Large intestine (tissue), 3 donors: ENCODE results near the gene CRIP1. TPM values are rescaled to one million over a fixed set of nuclear protein-coding genes. Genes with fewer than 3 reads are reported as not detected.

Source experiments
- DNase-seq, 2 donors: peaks; one replicate each; pipeline versions ENCODE4 v3.0.0 to v3.0.0-alpha.2; 2013
- H3K27ac ChIP-seq: one replicate; pipeline ENCODE4 v1.5.1; 2013; ENCODE audit warnings: low read length
- H3K27me3 ChIP-seq: 2 replicates; pipeline ENCODE4 v1.6.1; 2013; ENCODE audit warnings: low read length; ENCODE audit not compliant: control insufficient read depth, insufficient read depth
- H3K36me3 ChIP-seq: 2 replicates; pipeline ENCODE4 v1.6.1; 2013; ENCODE audit warnings: low read length; ENCODE audit not compliant: control insufficient read depth, insufficient read depth
- H3K4me1 ChIP-seq: one replicate; pipeline ENCODE4 v1.6.1; 2013; ENCODE audit warnings: low read length; ENCODE audit not compliant: control insufficient read depth, insufficient read depth
- H3K4me3 ChIP-seq: one replicate; pipeline ENCODE4 v1.5.1; 2013; ENCODE audit warnings: low read length
- H3K9me3 ChIP-seq: one replicate; pipeline ENCODE4 v1.6.1; 2013; ENCODE audit warnings: mild to moderate bottlenecking, low read depth, low read length, moderate library complexity; ENCODE audit not compliant: control insufficient read depth
- WGBS: methylation state at CpG from one replicate; pipeline ENCODE4 v1.1.5; 2013; ENCODE audit warnings: low lambda C conversion rate; ENCODE audit not compliant: insufficient coverage; 5-methylcytosine and 5-hydroxymethylcytosine counted together
- polyA plus RNA-seq: library from polyadenylated mRNA; unstranded; fragments of 120-200 nt; gene quantifications from one replicate; pipeline ENCODE4 v1.2.1, GENCODE V29; 2013

Gene CRIP1
- polyA plus RNA-seq, 1 donor: 136 TPM

DNA sequence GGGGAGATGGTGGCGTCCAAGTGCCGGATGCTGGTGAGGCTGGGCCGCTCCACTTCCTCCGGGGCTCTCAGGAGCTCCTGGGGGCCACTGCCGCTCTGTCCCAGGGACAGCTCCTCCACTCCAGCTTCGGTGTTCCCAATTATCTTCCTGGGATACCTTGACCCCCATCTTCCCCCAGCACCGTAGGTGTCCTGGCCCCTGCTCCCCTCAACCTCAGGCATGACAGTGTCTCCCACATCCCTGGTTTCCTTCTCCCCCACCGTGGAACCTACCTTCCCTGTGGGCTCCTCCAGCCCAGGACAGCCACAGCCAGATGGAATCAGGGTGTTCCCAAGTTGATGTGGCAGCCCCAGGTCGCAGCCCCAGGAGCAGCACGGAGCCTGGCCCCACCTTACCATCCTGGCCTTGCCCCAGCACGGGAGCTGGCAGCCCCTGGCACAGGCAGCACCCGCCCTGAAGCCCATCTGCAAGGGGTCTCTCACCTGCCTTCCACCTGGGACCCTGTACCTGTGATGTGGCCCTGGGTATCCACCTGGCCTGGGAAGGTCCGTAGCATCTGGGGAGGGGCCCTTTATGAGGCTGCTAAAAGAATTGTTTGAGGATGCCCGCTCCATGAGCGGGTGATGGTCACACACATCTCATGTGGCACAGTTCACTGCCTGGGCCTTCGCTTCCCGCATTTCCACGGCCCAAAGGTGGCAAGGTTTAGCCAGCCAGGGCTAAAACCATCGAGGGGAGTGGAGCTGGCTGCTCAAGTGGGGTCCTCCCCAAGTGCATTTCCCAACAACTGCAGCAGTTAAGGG lies 43.8 kb downstream of the CRIP1 start:
- H3K4me1 ChIP-seq: peaks cover 20% of the 10 kb centered on the region
- peaks cover 43% of the 10 kb centered on the region for H3K27me3 ChIP-seq
- H3K27ac ChIP-seq: no peak overlapping the region
- no peaks in the 10 kb centered on the region for H3K36me3 ChIP-seq
- H3K4me3 ChIP-seq: no peak overlapping the region
- peaks cover 7% of the 10 kb centered on the region for H3K9me3 ChIP-seq
- 52% methylated on average over 4 of the region's 19 CpGs for WGBS
- DNase-seq: no peak

DNA sequence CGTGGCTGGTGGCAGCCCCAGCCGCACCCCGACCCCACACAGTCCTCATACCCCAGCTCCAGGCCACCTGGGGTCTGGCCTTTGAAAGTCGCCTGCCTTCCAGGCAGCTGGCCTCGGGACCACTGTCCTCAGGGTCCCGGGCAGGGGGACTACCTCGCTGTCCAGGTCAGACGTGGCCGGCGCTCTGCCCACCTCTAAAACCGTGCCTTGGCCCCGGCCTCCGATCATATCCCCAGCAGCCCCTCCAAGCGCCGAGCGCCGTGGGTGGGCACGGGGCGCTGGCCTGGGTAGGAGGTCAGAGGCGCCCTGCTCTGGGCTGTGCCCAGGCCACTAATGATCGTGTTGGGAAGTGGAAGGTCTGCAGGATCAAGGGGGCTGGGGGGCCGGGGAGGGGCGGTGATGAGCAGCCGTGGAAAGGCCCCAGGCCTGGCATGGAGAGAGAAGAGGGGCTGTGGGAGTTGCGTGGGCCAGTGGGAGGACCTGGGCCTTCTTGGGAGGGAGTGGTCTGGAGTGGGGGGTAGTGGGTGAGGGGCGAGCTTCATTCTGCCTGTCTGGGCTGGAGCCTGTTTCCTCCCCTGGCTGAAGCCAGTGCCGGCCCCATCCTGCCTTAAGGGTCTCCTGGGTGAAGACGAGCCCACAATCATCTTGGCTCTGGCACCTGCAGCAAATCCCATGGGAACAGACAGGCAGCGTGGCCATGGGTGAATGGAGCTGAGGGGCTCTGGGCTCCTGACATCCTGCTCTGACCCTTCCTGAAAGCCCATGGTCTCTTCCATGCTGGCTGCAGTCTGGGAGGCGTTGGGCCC lies 44.6 kb downstream of the CRIP1 start:
- Histone ChIP-seq H3K4me1 (peaks cover 20% of the 10 kb centered on the region), H3K9me3 (peaks cover 7% of the 10 kb centered on the region), H3K27me3 (peaks cover 36% of the 10 kb centered on the region), H3K4me3 (no peak overlapping the region), H3K27ac (no peak overlapping the region), H3K36me3 (no peaks in the 10 kb centered on the region)
- no CpG with 5 or more reads among the region's 30 CpGs for WGBS
- DNase-seq: no peak

DNA sequence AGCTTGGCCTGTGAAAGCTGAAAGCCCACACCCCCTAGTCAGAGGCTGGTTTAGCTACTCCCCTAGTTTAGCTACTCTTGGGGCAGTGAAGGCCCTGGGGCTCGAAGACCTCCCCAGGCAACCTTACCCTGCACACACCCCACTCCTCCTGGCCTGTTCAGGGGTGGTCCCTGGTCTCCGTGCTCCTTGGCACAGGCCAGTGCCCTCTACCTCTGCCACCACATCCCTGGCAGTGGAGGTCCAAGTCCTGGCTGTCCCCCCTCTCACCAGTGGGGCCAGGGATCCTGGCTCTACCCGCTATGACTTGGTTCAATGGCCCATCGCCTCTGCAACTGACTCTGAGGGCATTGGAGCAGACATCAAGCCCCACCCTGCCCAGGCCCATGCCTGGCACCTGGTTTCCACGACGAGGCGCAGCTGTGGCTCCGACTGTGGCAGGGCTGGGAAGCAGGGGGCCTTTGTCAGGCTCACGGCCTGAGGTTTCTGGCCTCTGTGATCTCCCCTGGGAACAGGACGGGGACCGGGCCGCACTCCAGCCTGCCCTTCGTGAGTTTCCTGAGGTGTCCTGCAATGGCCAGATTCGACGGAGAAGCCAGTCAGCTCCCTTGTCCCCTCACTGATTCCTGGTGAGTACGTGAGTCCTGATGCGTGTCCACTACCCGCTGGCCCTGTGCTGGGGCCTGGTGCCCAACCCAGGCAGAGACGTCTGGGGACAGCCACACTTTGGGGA lies 45.4 kb downstream of the CRIP1 start:
- Histone ChIP-seq H3K4me1 (peaks cover 19% of the 10 kb centered on the region), H3K4me3 (no peak overlapping the region), H3K27me3 (peaks cover 31% of the 10 kb centered on the region), H3K27ac (no peak overlapping the region), H3K9me3 (peaks cover 7% of the 10 kb centered on the region), H3K36me3 (no peaks in the 10 kb centered on the region)
- WGBS: no CpG with 5 or more reads among the region's 19 CpGs
- DNase-seq: no peak

DNA sequence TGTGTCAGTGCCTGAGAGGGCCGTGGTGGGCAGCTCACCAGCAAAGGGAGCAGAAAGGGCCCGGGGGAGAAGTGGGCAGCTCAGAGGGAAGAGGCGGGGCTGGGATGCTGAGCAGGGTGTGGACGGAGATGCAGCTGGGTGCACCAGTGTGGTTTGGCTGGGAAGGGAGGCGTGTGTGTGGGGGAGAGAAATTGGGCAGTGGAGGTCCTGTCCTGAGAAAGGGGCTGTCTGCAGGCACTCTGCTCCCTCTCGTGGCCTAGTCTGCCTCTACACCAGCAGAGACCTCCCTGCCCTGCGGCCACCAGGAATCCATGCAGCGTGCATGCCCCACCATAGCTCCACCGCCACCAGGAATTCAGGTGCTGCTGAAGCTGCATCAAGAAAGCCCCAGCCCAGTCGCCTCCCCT lies 46.1 kb downstream of the CRIP1 start:
- DNase-seq: no peak
- peaks cover 25% of the 10 kb centered on the region for H3K27me3 ChIP-seq

DNA sequence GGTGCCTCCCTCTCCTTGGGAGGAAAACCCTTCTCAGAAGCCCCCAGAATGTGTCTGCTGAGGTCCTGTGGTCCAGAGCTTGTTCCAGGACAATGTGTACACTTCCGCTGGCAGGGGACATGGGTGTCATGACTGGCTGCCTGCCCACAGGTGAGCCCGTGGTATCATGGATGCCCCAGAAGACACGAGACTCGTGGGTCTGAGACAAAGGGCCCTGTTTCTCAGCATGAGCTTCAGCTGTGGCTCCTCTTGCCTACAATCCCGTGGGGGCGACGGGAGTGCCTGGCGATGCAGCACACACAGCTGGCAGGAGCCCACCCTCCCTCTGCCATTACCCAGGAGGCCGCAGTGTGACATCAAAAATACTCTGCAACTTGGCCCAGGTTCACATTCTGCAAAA lies 46.7 kb downstream of the CRIP1 start:
- Histone ChIP-seq H3K27ac (no peak overlapping the region), H3K36me3 (no peaks in the 10 kb centered on the region), H3K9me3 (peaks cover 7% of the 10 kb centered on the region), H3K4me1 (peaks cover 10% of the 10 kb centered on the region), H3K27me3 (peaks cover 20% of the 10 kb centered on the region), H3K4me3 (no peak overlapping the region)
- no peak for DNase-seq
- WGBS: no CpG with 5 or more reads among the region's 9 CpGs

More for the DNA sequence above, 46.1 kb downstream of the CRIP1 start:
- Histone ChIP-seq H3K4me1 (peaks cover 13% of the 10 kb centered on the region), H3K36me3 (no peaks in the 10 kb centered on the region), H3K4me3 (no peak overlapping the region), H3K27ac (no peak overlapping the region), H3K9me3 (peaks cover 7% of the 10 kb centered on the region)
- 85% methylated on average over 2 of the region's 10 CpGs for WGBS

DNA sequence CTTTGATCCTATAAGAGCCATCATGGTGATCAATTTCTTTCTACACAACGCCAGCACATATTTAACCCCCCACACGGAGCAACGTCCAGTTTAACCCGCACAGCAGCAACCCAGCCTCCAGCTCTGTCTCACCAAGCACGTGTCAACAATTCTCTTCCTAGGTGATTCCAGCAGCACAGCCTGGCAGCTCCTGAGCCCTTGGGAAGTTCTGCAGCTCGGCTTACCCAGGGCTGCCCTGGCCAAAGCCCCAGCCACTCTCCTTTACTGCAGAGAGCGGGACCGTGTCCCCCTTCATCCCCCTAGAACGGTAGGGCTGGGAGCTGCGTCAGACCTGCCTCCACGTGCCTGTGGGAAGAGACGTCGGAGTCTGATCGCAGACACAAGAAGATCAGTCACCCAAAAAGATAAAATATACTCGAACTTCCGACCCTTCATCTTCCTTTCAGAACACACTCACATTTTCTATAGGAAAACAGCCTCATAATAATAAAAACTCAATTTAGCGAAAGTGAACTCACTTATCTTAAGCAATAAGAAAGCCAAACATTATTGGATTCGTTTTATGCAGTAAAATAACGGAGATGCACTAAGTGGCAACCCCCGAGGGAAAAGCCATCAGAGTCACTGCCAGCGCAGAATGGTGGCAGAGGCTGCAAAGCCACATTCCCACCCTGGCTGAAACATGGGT lies 47.3 kb downstream of the CRIP1 start:
- peaks cover 5% of the 10 kb centered on the region for H3K9me3 ChIP-seq
- H3K27me3 ChIP-seq: peaks cover 20% of the 10 kb centered on the region
- no CpG with 5 or more reads among the region's 21 CpGs for WGBS
- no peak overlapping the region for H3K27ac ChIP-seq
- no peaks in the 10 kb centered on the region for H3K36me3 ChIP-seq
- no peak for DNase-seq
- H3K4me1 ChIP-seq: peaks cover 8% of the 10 kb centered on the region
- no peak overlapping the region for H3K4me3 ChIP-seq

DNA sequence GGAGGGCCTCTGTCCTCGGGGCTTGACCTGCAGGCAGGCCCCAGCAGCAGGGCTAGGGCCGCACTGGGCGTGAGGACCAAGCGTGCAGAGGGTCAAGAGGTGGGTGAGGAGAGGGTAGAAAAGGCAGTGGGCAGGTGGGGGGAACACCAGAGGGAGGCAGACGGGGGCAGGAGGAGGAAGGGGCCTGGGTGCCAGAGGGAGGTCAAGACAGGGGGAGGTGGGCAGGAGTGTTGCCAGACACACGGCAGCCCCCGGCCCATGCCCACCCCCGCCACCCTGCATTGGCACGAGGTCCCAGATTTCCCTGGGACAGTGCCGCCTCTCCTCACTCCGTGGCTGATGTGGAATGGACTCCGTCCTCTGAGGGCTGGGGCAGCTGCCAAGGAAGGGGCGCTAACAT lies 47.9 kb downstream of the CRIP1 start:
- Histone ChIP-seq H3K27ac (no peak overlapping the region), H3K27me3 (peaks cover 14% of the 10 kb centered on the region), H3K4me1 (peaks cover 5% of the 10 kb centered on the region), H3K9me3 (no peaks in the 10 kb centered on the region), H3K36me3 (no peaks in the 10 kb centered on the region), H3K4me3 (no peak overlapping the region)
- whole genome bisulfite sequencing: no CpG with 5 or more reads among the region's 13 CpGs
- DNase-seq: no peak

DNA sequence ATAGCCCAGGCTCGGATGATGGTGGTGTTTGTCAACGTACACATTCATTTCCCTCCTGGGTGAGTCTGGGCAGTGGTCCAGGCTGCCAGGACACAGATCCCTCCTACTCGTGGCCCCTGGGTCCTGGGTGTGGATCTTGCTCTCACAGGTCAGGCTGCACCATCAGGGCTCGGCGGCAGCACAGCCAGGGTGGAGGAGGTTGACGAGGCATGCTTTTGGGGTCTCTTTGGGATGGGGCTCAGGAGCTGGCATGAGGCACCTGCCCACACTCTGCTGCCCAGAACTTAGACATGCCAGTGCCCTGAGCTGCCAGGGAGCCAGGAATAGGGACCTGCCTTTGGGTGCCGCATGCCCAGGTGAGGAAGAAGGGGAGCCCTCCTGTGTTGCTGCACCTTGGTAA lies 49.4 kb downstream of the CRIP1 start:
- WGBS: no CpG with 5 or more reads among the region's 7 CpGs
- no peaks in the 10 kb centered on the region for H3K4me1 ChIP-seq
- H3K9me3 ChIP-seq: no peaks in the 10 kb centered on the region
- DNase-seq: no peak
- H3K36me3 ChIP-seq: no peaks in the 10 kb centered on the region
- peaks cover 2% of the 10 kb centered on the region for H3K27me3 ChIP-seq
- no peak overlapping the region for H3K4me3 ChIP-seq
- no peak overlapping the region for H3K27ac ChIP-seq

DNA sequence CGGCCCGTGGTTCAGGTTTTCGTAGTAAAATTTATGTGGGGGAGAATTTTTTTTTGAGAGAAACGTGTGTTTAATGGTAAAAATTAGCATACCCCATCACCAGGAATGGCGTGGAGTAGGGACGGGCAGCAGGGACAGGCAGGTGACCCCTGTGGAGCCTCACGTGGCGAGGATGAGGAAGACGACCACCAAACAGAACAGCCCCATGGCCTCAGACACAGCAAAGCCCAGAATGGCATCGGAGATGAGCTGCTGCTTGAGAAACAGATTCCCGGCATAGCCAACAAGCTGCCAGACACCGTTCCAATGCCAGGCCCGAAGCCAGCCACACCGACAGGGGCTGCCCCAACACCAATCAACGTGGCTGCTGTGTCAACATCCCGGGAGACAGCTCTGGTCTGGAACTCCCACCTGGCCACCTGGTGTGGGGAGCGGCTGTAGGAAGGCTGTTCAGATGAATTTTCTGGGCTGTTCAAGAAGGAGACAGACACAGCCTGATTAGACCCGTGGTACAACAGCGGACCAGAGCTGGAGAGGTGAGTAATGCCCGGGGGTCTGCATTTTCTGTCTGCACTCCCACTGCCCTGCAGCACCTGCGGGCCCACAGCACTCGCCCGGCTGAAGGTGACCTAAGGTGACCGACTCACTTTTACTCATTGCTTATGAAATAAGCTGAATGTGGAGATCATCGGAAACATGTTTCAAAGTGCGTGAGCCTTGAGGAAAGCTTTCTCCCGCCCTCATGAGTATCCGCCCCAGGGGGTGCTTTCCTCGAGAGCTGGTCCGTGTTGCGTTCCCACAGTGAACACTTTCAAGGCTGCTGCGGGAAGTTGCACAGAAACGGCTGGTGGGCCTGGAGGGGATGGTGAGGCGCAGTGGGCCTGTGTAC lies 50.2 kb downstream of the CRIP1 start:
- no peaks in the 10 kb centered on the region for H3K9me3 ChIP-seq
- H3K27ac ChIP-seq: no peak overlapping the region
- H3K4me1 ChIP-seq: no peaks in the 10 kb centered on the region
- no peak for DNase-seq
- H3K4me3 ChIP-seq: no peak overlapping the region
- WGBS: no CpG with 5 or more reads among the region's 34 CpGs
- H3K27me3 ChIP-seq: peaks cover 2% of the 10 kb centered on the region
- no peaks in the 10 kb centered on the region for H3K36me3 ChIP-seq
